ENCODE measurements around the gene P4HA1. TPM values are rescaled to one million over a fixed set of nuclear protein-coding genes. Genes with fewer than 3 reads are reported as not detected.

P4HA1 gene
- total and polyA plus RNA-seq, 9 donors: 45.2 to 95.5 (median 51.8) TPM

DNA sequence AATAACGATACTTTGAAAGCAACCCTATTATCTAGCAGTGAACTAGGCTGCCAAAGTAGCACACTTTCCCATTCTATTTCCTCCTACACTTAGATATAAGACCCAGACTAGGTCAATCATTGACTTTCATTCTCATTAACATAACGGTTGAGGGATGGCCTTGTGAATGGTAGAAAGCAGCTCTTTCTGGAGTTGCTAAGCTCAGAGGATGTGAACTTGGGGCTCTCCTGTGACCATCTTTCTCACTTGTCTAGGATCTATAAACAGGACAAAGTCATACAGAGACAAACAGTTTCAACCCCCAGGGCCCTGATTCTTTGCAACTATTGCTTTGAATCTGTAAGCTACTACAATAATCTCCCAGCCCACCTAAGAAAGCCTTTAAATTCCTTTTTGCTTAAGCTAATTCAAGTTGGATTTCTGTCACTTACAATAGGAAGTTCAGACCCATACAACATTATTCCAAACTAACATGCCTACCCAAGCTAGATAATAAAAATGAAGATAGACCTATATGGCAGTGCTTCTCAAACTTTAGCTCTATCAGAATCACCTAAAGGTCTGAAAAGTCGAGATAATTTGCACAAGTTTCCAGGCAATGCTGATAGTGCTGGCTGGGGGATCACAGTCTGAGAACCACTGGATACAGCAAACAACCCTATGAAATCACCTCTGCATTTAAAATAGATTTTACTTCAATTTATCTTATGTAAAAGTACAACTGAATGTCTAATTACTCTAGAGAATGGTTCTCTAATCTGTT lies 16.7 kb downstream of the P4HA1 start:
- H3K27ac ChIP-seq (ENCODE audit: low read length): no peak overlapping the region
- no CpG with 5 or more reads among the region's 3 CpGs for WGBS (ENCODE audit: insufficient coverage)
- H3K4me3 ChIP-seq (ENCODE audit: low read length): no peak overlapping the region
- H3K4me1 ChIP-seq (ENCODE audit: control insufficient read depth, insufficient read depth, low read length): peaks cover 2% of the 10 kb centered on the region
- no peaks in the 10 kb centered on the region for H3K27me3 ChIP-seq (ENCODE audit: control insufficient read depth, insufficient read depth, low read length)
- no peak for DNase-seq
- peaks cover 2% of the 10 kb centered on the region for H3K36me3 ChIP-seq (ENCODE audit: control insufficient read depth, insufficient read depth, low read length)
- no peaks in the 10 kb centered on the region for H3K9me3 ChIP-seq (replicated peaks; ENCODE audit: control insufficient read depth, low read depth, low read length)

DNA sequence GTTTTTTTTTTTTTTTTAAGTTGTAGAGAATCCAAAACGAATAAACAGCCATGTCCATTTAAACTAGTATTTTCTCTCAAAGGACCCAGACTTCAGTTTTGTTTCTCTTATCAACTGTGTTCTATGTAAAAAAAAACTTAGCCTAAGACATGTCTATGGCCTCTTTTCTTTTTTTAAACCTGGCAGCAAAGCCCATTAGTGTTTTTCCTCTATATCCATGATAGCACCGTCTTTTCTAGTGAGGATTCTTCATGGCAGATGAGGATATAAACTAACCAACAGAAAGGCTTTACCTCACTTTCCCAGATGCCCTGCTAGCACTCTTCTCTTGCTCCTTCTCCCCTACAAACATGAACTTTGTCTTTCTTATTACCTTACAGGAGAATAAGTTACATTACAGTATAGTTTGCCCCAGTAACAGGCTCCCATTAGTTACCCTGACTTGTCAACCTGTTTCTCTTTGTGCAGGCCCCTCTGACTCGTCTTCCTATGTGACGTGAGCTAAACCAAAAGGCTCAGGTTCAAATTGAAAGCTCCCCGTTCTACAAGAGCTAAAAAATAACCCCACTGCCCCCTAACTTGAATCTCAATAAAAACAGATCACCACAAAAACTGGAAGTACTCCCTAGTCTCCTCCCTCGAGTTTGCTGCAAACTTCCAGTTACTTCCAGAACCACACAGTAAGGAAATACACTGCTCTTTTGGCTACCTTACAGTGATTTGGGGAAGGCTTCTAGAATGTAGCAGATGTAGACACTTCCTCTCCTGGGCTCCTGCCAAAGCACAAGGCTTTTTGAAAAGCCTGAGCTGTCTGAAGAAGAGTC lies 20.1 kb downstream of the P4HA1 start:
- H3K9me3 ChIP-seq (replicated peaks; ENCODE audit: control insufficient read depth, low read depth, low read length): no peaks in the 10 kb centered on the region
- DNase-seq: peak; percentile 99
- WGBS (ENCODE audit: insufficient coverage): 18% methylated on average over 2 of the region's 6 CpGs
- peaks cover 2% of the 10 kb centered on the region for H3K4me1 ChIP-seq (ENCODE audit: control insufficient read depth, insufficient read depth, low read length)
- H3K27me3 ChIP-seq (ENCODE audit: control insufficient read depth, insufficient read depth, low read length): no peaks in the 10 kb centered on the region
- H3K36me3 ChIP-seq (ENCODE audit: control insufficient read depth, insufficient read depth, low read length): peaks cover 9% of the 10 kb centered on the region
- no peak overlapping the region for H3K4me3 ChIP-seq (ENCODE audit: low read length)
- H3K27ac ChIP-seq (ENCODE audit: low read length): peak overlapping the region; percentile 91

- Histone ChIP-seq H3K4me1 (ENCODE audit: control insufficient read depth, insufficient read depth, low read length) (peaks cover 2% of the 10 kb centered on the region), H3K27me3 (ENCODE audit: control insufficient read depth, insufficient read depth, low read length) (no peaks in the 10 kb centered on the region), H3K27ac (ENCODE audit: low read length) (peak overlapping the region; percentile 91), H3K9me3 (replicated peaks; ENCODE audit: control insufficient read depth, low read depth, low read length) (no peaks in the 10 kb centered on the region), H3K36me3 (ENCODE audit: control insufficient read depth, insufficient read depth, low read length) (peaks cover 10% of the 10 kb centered on the region), H3K4me3 (ENCODE audit: low read length) (no peak overlapping the region)
- DNase-seq: no peak
- WGBS (ENCODE audit: insufficient coverage): no CpG with 5 or more reads among the region's 3 CpGs
These were observed 20.8 kb downstream of the P4HA1 start for GRCh38 chr10:73075829-73076228.

GRCh38 chr10:73073627-73074026 lies 23.0 kb downstream of the P4HA1 start:
- H3K27me3 ChIP-seq (ENCODE audit: control insufficient read depth, insufficient read depth, low read length): no peaks in the 10 kb centered on the region
- no peak overlapping the region for H3K27ac ChIP-seq (ENCODE audit: low read length)
- H3K36me3 ChIP-seq (ENCODE audit: control insufficient read depth, insufficient read depth, low read length): peaks cover 14% of the 10 kb centered on the region
- no peak overlapping the region for H3K4me3 ChIP-seq (ENCODE audit: low read length)
- no peak for DNase-seq
- no peaks in the 10 kb centered on the region for H3K9me3 ChIP-seq (replicated peaks; ENCODE audit: control insufficient read depth, low read depth, low read length)
- H3K4me1 ChIP-seq (ENCODE audit: control insufficient read depth, insufficient read depth, low read length): peaks cover 2% of the 10 kb centered on the region

GRCh38 chr10:73065441-73065840 lies 31.2 kb downstream of the P4HA1 start:
- H3K36me3 ChIP-seq (ENCODE audit: control insufficient read depth, insufficient read depth, low read length): peaks cover 17% of the 10 kb centered on the region

DNA sequence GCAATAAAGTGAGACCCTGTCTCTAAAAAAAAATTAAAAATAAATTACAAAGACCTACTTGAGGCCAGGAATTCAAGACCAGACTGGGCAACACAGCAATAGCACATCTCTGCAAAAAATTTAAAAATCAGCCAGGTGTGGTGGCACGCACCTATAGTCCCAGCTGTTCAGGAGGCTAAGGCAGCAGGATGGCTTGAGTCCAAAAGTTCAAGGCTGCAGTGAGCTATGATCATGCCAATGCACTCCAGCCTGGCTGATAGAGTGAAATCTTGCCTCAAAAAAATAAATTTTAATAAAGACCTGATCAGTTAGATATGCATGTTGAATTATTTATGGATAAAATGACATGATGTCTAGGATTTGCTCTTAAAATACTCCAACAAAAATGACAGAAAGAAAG lies 34.9 kb downstream of the P4HA1 start:
- H3K36me3 ChIP-seq (ENCODE audit: control insufficient read depth, insufficient read depth, low read length): peaks cover 16% of the 10 kb centered on the region
- no peaks in the 10 kb centered on the region for H3K27me3 ChIP-seq (ENCODE audit: control insufficient read depth, insufficient read depth, low read length)
- no peak overlapping the region for H3K4me3 ChIP-seq (ENCODE audit: low read length)
- no peak overlapping the region for H3K27ac ChIP-seq (ENCODE audit: low read length)
- H3K9me3 ChIP-seq (replicated peaks; ENCODE audit: control insufficient read depth, low read depth, low read length): no peaks in the 10 kb centered on the region
- WGBS (ENCODE audit: insufficient coverage): 89% methylated on average over 1 of the region's 1 CpG
- H3K4me1 ChIP-seq (ENCODE audit: control insufficient read depth, insufficient read depth, low read length): no peaks in the 10 kb centered on the region
- no peak for DNase-seq

More at GRCh38 chr10:73065441-73065840, 31.2 kb downstream of the P4HA1 start:
- no peaks in the 10 kb centered on the region for H3K27me3 ChIP-seq (ENCODE audit: control insufficient read depth, insufficient read depth, low read length)
- H3K27ac ChIP-seq (ENCODE audit: low read length): no peak overlapping the region
- H3K9me3 ChIP-seq (replicated peaks; ENCODE audit: control insufficient read depth, low read depth, low read length): no peaks in the 10 kb centered on the region
- WGBS (ENCODE audit: insufficient coverage): no CpG with 5 or more reads among the region's 1 CpG
- no peak overlapping the region for H3K4me3 ChIP-seq (ENCODE audit: low read length)
- DNase-seq: no peak
- H3K4me1 ChIP-seq (ENCODE audit: control insufficient read depth, insufficient read depth, low read length): no peaks in the 10 kb centered on the region

GRCh38 chr10:73060738-73061635 lies 35.7 kb downstream of the P4HA1 start:
- Histone ChIP-seq H3K36me3 (ENCODE audit: control insufficient read depth, insufficient read depth, low read length) (peaks cover 13% of the 10 kb centered on the region), H3K27ac (ENCODE audit: low read length) (no peak overlapping the region)
- 100% methylated on average over 1 of the region's 5 CpGs for WGBS (ENCODE audit: insufficient coverage)

DNA sequence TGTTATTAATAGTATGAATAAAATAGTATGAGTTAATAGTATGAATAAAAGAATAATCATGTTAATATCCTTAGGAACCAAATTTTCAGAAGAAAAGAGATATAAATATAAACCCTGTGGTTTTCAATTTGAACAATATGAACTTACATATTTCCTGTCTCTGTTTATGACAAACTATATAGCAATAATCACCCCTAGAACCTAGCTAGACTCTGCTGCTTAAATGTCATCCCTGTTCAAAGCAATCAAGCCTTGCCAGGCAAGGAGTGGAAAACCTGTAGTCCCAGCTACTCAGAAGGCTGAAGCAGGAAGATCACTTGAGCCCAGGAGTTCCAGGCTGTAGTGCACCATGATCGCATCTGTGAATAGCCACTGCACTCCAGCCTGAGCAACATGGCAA lies 36.5 kb downstream of the P4HA1 start:
- H3K36me3 ChIP-seq (ENCODE audit: control insufficient read depth, insufficient read depth, low read length): peaks cover 16% of the 10 kb centered on the region
- WGBS (ENCODE audit: insufficient coverage): 100% methylated on average over 1 of the region's 1 CpG
- DNase-seq: no peak
- H3K4me1 ChIP-seq (ENCODE audit: control insufficient read depth, insufficient read depth, low read length): no peaks in the 10 kb centered on the region
- no peaks in the 10 kb centered on the region for H3K27me3 ChIP-seq (ENCODE audit: control insufficient read depth, insufficient read depth, low read length)
- H3K27ac ChIP-seq (ENCODE audit: low read length): no peak overlapping the region
- no peaks in the 10 kb centered on the region for H3K9me3 ChIP-seq (replicated peaks; ENCODE audit: control insufficient read depth, low read depth, low read length)
- H3K4me3 ChIP-seq (ENCODE audit: low read length): no peak overlapping the region

More at GRCh38 chr10:73060738-73061635, 35.7 kb downstream of the P4HA1 start:
- no peaks in the 10 kb centered on the region for H3K4me1 ChIP-seq (ENCODE audit: control insufficient read depth, insufficient read depth, low read length)
- H3K4me3 ChIP-seq (ENCODE audit: low read length): no peak overlapping the region
- no peaks in the 10 kb centered on the region for H3K9me3 ChIP-seq (replicated peaks; ENCODE audit: control insufficient read depth, low read depth, low read length)
- peak; percentile 30 for DNase-seq
- H3K27me3 ChIP-seq (ENCODE audit: control insufficient read depth, insufficient read depth, low read length): no peaks in the 10 kb centered on the region

DNA sequence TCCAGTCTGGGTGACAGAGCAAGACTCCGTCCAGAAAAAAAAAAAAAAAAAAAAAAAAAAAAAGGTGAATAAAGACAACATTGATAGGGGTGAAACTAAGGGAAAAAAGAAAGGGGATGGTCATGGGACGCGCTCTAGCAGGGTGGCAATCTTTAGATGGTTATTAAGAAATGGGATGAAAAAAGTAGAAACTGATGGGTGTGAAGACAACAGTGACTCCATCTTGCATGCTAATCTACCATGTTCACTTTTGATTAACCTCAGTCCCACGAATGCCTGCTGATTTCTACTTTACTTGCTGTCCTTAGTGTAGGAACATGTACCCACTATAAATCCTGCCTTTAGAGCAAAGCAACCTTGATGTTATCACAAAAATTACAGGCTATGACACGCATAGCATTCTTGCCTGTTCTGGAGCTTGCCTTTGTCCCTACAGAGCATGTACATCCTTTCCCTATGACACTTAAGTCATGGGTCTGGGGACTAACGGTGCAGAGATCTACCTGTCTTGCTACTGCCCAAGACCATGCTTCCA lies 38.5 kb downstream of the P4HA1 start:
- no peaks in the 10 kb centered on the region for H3K4me1 ChIP-seq (ENCODE audit: control insufficient read depth, insufficient read depth, low read length)
- H3K27ac ChIP-seq (ENCODE audit: low read length): no peak overlapping the region
- 87% methylated on average over 4 of the region's 6 CpGs for WGBS (ENCODE audit: insufficient coverage)
- no peak for DNase-seq
- peaks cover 19% of the 10 kb centered on the region for H3K36me3 ChIP-seq (ENCODE audit: control insufficient read depth, insufficient read depth, low read length)
- H3K27me3 ChIP-seq (ENCODE audit: control insufficient read depth, insufficient read depth, low read length): no peaks in the 10 kb centered on the region
- no peaks in the 10 kb centered on the region for H3K9me3 ChIP-seq (replicated peaks; ENCODE audit: control insufficient read depth, low read depth, low read length)
- H3K4me3 ChIP-seq (ENCODE audit: low read length): no peak overlapping the region
